Measurements from ENCODE around the gene MXRA8. TPM values are rescaled to one million over a fixed set of nuclear protein-coding genes. Genes with fewer than 3 reads are reported as not detected.

MXRA8 gene
- total RNA-seq, 1 experiment from 2014 or later = 9.6 TPM

GRCh38 chr1:1314678-1315335 is 43.5 kb downstream of the MXRA8 start:
- no peak overlapping the region for H4K91ac ChIP-seq (ENCODE audit: insufficient read length, low read depth, low read length)
- H2AK5ac ChIP-seq (ENCODE audit: insufficient read length, low read length) = no peak overlapping the region
- no peak overlapping the region for H3K27ac ChIP-seq (ENCODE audit: insufficient read length, low read depth, low read length)
- H3K79me1 ChIP-seq (ENCODE audit: insufficient read depth, low read depth, low read length, poor library complexity, severe bottlenecking) = no peaks in the 10 kb centered on the region
- H3K4me1 ChIP-seq (ENCODE audit: insufficient read depth, low read length) = no peaks in the 10 kb centered on the region; the same call in 1 of the 2 replicates
- H2BK20ac ChIP-seq (ENCODE audit: low read depth, low read length, poor library complexity, severe bottlenecking) = no peak overlapping the region
- no peak overlapping the region for H3T11ph ChIP-seq (ENCODE audit: low read length)
- no peak overlapping the region for H4K5ac ChIP-seq (ENCODE audit: insufficient read length, low read depth, low read length)
- no peaks in the 10 kb centered on the region for H3K27me3 Mint-ChIP-seq (ENCODE audit: low read depth)
- H3K4me1 Mint-ChIP-seq = peaks cover 8 to 19% of the 10 kb centered on the region in 2 experiments
- H2AFZ ChIP-seq (ENCODE audit: low read length) = no peak overlapping the region
- no peak overlapping the region; the same call in 1 of the 2 replicates for H3K14ac ChIP-seq (ENCODE audit: insufficient read depth, low read length)
- H2BK120ac ChIP-seq (ENCODE audit: low read depth, low read length, poor library complexity, severe bottlenecking) = no peak overlapping the region
- no peaks in the 10 kb centered on the region for H4K20me1 ChIP-seq (ENCODE audit: control insufficient read depth, insufficient read depth, insufficient read length)
- H2BK12ac ChIP-seq (ENCODE audit: insufficient read length, low read depth, low read length) = no peak overlapping the region
- H3K9ac ChIP-seq (ENCODE audit: extremely low read depth, insufficient read length, low read length) = no peak overlapping the region
- no peak overlapping the region for H2BK5ac ChIP-seq (ENCODE audit: insufficient read length, low read length)
- no peaks in the 10 kb centered on the region for H3K79me2 ChIP-seq (ENCODE audit: insufficient read depth, low read length)
- H3K9me3 Mint-ChIP-seq = no peaks in the 10 kb centered on the region
- no peak overlapping the region for H3K56ac ChIP-seq (ENCODE audit: insufficient read length, low read depth, low read length)
- H3K4me3 Mint-ChIP-seq = peak overlapping the region in 1 of 2 experiments; percentile 46; a peak in 2 of 5 replicates
- peak overlapping the region in 1 of 3 experiments; percentile 67; a peak in 3 of 7 replicates for H3K27ac Mint-ChIP-seq
- no peak overlapping the region for H4K8ac ChIP-seq (replicated peaks; ENCODE audit: insufficient read length, low read depth, low read length)
- no peaks in the 10 kb centered on the region for H3K23me2 ChIP-seq (ENCODE audit: insufficient read length, low read depth, low read length, poor library complexity, severe bottlenecking)
- no CpG with 5 or more reads among the region's 23 CpGs for WGBS (ENCODE audit: extremely low coverage, insufficient read length, low lambda C conversion rate)
- no peak overlapping the region for H3K4me2 ChIP-seq (ENCODE audit: insufficient read depth, insufficient read length, low read length)
- H3K4ac ChIP-seq (ENCODE audit: low read depth, low read length) = no peak overlapping the region; the same call in 1 of the 2 replicates
- H2BK15ac ChIP-seq (ENCODE audit: low read depth, low read length) = no peak overlapping the region
- no peak for DNase-seq
- H3K27me3 ChIP-seq (ENCODE audit: insufficient read depth, low read length) = no peaks in the 10 kb centered on the region
- no peak overlapping the region for H3K23ac ChIP-seq (ENCODE audit: insufficient read length, low read depth, low read length)
- peak overlapping the region; percentile 67 for H3K18ac ChIP-seq (ENCODE audit: insufficient read length, low read depth, low read length)
- no peaks in the 10 kb centered on the region for H3K9me3 ChIP-seq (ENCODE audit: control insufficient read depth, low read depth, low read length)
- TF ChIP-seq, protein P1, sequence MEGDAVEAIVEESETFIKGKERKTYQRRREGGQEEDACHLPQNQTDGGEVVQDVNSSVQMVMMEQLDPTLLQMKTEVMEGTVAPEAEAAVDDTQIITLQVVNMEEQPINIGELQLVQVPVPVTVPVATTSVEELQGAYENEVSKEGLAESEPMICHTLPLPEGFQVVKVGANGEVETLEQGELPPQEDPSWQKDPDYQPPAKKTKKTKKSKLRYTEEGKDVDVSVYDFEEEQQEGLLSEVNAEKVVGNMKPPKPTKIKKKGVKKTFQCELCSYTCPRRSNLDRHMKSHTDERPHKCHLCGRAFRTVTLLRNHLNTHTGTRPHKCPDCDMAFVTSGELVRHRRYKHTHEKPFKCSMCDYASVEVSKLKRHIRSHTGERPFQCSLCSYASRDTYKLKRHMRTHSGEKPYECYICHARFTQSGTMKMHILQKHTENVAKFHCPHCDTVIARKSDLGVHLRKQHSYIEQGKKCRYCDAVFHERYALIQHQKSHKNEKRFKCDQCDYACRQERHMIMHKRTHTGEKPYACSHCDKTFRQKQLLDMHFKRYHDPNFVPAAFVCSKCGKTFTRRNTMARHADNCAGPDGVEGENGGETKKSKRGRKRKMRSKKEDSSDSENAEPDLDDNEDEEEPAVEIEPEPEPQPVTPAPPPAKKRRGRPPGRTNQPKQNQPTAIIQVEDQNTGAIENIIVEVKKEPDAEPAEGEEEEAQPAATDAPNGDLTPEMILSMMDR (conservative IDR thresholded peaks at IDR 0.05) = no peak
- peaks cover 18 to 66% (median 64%) of the 10 kb centered on the region in 3 experiments for H3K36me3 Mint-ChIP-seq (ENCODE audit: insufficient read depth in 1 of 3, low read depth in 3 of 3)

Data from H9 (cell line).